Esophagus squamous epithelium (tissue), 5 donors: ENCODE measurements around the gene BLVRB. TPM values are rescaled to one million over a fixed set of nuclear protein-coding genes. Genes with fewer than 3 reads are reported as not detected.
"Not testable (repeated sequence)": the region's sequence is repeated elsewhere in the genome, so short reads cannot be mapped to it uniquely, and the experiment has no call there.

Experiments used
- DNase-seq: peaks from one replicate; lab custom pipeline; 2025; lab: John Stamatoyannopoulos, UW
- H3K27ac ChIP-seq, 4 donors: fragments of 200-600 bp; sonication (generic); one replicate each; pipeline ENCODE4 v1.5.1; 2016 to 2019; ENCODE audit warnings: mild to moderate bottlenecking in 1 of 4
- H3K27me3 ChIP-seq, 4 donors: fragments of 200-600 bp; sonication (generic); 1 replicate in 3 of 4; 2 replicates in 1 of 4; pipeline versions ENCODE4 v1.5.1 to v1.6.0; 2017 to 2021; ENCODE audit warnings: antibody characterized with exemption in 1 of 4
- H3K36me3 ChIP-seq, 3 donors: fragments of 200-600 bp; sonication (generic); one replicate each; pipeline ENCODE4 v1.5.1; 2016 to 2019
- H3K4me1 ChIP-seq, 3 donors: fragments of 200-600 bp; sonication (generic); one replicate each; pipeline ENCODE4 v1.5.1; 2017 to 2019
- H3K4me3 ChIP-seq, 4 donors: fragments of 200-600 bp; sonication (generic); 1 replicate in 3 of 4; 2 replicates in 1 of 4; pipeline ENCODE4 v1.5.1; 2016 to 2019; ENCODE audit warnings: mild to moderate bottlenecking in 2 of 4, moderate library complexity in 1 of 4
- H3K9me3 ChIP-seq, 3 donors: fragments of 200-600 bp; sonication (generic); one replicate each; pipeline ENCODE4 v1.5.1; 2016 to 2019
- CTCF ChIP-seq, 6 experiments: fragments of 450-650 bp in 4 of 6; fragments of 200-600 bp in 2 of 6; sonication (generic) in 2 of 6; IDR thresholded peaks; one replicate each; pipeline ENCODE4 v1.5.1; 2016 to 2019; ENCODE audit warnings: antibody characterized with exemption in 6 of 6, mild to moderate bottlenecking in 4 of 6, moderate library complexity in 4 of 6
- POLR2A ChIP-seq, 4 donors: fragments of 450-650 bp; IDR thresholded peaks; one replicate each; pipeline ENCODE4 v1.6.1; 2017; ENCODE audit warnings: antibody characterized with exemption in 4 of 4, mild to moderate bottlenecking in 4 of 4, moderate library complexity in 3 of 4
- WGBS, 2 donors: methylation state at CpG; one replicate each; pipeline ENCODE4 v1.1.5; 2018; 5-methylcytosine and 5-hydroxymethylcytosine counted together
- intact Hi-C: fragments of 100-400 bp; cut with DNase I; formaldehyde crosslinking; loops from one replicate; pipeline ENCODE4 v1.15.0; 2022
- total RNA-seq, 4 donors: library from RNA; depleted of rRNA; stranded (reverse); fragments of >200 nt; gene quantifications; one replicate each; pipeline ENCODE4 v1.1.0, GENCODE V29; 2016
- donor health status: DM: yes; HTN: yes; CAD: no.

Gene BLVRB
- total RNA-seq, 4 donors from 2014 or later: 177 to 283 (median 236) TPM

GRCh38 chr19:40457953-40458596, 7.5 kb downstream of the BLVRB start:
- H3K4me1 ChIP-seq: peaks cover 0 to 35% (median 0%) of the 10 kb centered on the region in 3 donors
- intact Hi-C loops: no loop called here
- H3K9me3 ChIP-seq: no peaks in the 10 kb centered on the region
- no peak for TF ChIP-seq CTCF (IDR thresholded peaks at IDR 0.05)
- no peak for TF ChIP-seq POLR2A (IDR thresholded peaks at IDR 0.05)
- no peak overlapping the region for H3K4me3 ChIP-seq
- H3K36me3 ChIP-seq: peaks cover 11 to 45% (median 11%) of the 10 kb centered on the region in 3 donors
- H3K27me3 ChIP-seq: no peaks in the 10 kb centered on the region
- no peak overlapping the region for H3K27ac ChIP-seq
- WGBS, 2 donors: 83 to 96% methylated on average over 1 to 5 of the region's 27 CpGs
- DNase-seq: no peak

- no peak overlapping the region for H3K27ac ChIP-seq
- TF ChIP-seq CTCF (IDR thresholded peaks at IDR 0.05) (no peak), POLR2A (IDR thresholded peaks at IDR 0.05) (no peak)
- intact Hi-C loops: no loop called here
- 93 to 96% methylated on average over 4 to 5 of the region's 5 CpGs for WGBS, 2 donors
- no peaks in the 10 kb centered on the region for H3K27me3 ChIP-seq
- no peak overlapping the region for H3K4me3 ChIP-seq
- no peak for DNase-seq
- H3K9me3 ChIP-seq: no peaks in the 10 kb centered on the region
- peaks cover 11 to 45% (median 11%) of the 10 kb centered on the region in 3 donors for H3K36me3 ChIP-seq
- peaks cover 0 to 31% (median 0%) of the 10 kb centered on the region in 3 donors for H3K4me1 ChIP-seq
These were observed 8.5 kb downstream of the BLVRB start for GRCh38 chr19:40457048-40457447.

- H3K4me1 ChIP-seq: peaks cover 0 to 20% (median 0%) of the 10 kb centered on the region in 3 donors
- H3K27ac ChIP-seq: peak overlapping the region; percentile 28 to 67 (median 50)
- intact Hi-C loops, H3K4me3 ChIP-seq, H3K9me3 ChIP-seq, DNase-seq, H3K27me3 ChIP-seq: not testable (repeated sequence)
- 42 to 70% methylated on average over 6 of the region's 6 CpGs for WGBS, 2 donors
- peaks cover 11 to 70% (median 11%) of the 10 kb centered on the region in 3 donors for H3K36me3 ChIP-seq
These were observed 11.6 kb downstream of the BLVRB start for GRCh38 chr19:40453943-40454342.

GRCh38 chr19:40453151-40453735, 12.3 kb downstream of the BLVRB start:
- peaks cover 11 to 70% (median 11%) of the 10 kb centered on the region in 3 donors for H3K36me3 ChIP-seq
- intact Hi-C loops: no loop called here
- no peaks in the 10 kb centered on the region for H3K9me3 ChIP-seq
- H3K4me1 ChIP-seq: peaks cover 0 to 20% (median 0%) of the 10 kb centered on the region in 3 donors
- H3K27me3 ChIP-seq: no peaks in the 10 kb centered on the region
- no peak overlapping the region for H3K4me3 ChIP-seq
- no peak for DNase-seq
- TF ChIP-seq POLR2A (IDR thresholded peaks at IDR 0.05): no peak
- no peak for TF ChIP-seq CTCF (IDR thresholded peaks at IDR 0.05)
- WGBS, 2 donors: 42 to 65% methylated on average over 5 of the region's 5 CpGs
- H3K27ac ChIP-seq: peak overlapping the region; percentile 18 to 67 (median 50)

- no peak for DNase-seq
- Histone ChIP-seq H3K4me3 (no peak overlapping the region), H3K27ac (no peak overlapping the region), H3K9me3 (no peaks in the 10 kb centered on the region), H3K36me3 (peaks cover 0 to 70% (median 5%) of the 10 kb centered on the region in 3 donors), H3K27me3 (no peaks in the 10 kb centered on the region), H3K4me1 (peaks cover 0 to 20% (median 0%) of the 10 kb centered on the region in 3 donors)
- 67 to 71% methylated on average over 5 of the region's 5 CpGs for WGBS, 2 donors
- TF ChIP-seq POLR2A (IDR thresholded peaks at IDR 0.05) (no peak), CTCF (IDR thresholded peaks at IDR 0.05) (no peak)
- intact Hi-C loops: no loop called here
These were observed 13.5 kb downstream of the BLVRB start for GRCh38 chr19:40452016-40452415.
